Measurements from ENCODE around the gene KHNYN.

KHNYN gene

DNA sequence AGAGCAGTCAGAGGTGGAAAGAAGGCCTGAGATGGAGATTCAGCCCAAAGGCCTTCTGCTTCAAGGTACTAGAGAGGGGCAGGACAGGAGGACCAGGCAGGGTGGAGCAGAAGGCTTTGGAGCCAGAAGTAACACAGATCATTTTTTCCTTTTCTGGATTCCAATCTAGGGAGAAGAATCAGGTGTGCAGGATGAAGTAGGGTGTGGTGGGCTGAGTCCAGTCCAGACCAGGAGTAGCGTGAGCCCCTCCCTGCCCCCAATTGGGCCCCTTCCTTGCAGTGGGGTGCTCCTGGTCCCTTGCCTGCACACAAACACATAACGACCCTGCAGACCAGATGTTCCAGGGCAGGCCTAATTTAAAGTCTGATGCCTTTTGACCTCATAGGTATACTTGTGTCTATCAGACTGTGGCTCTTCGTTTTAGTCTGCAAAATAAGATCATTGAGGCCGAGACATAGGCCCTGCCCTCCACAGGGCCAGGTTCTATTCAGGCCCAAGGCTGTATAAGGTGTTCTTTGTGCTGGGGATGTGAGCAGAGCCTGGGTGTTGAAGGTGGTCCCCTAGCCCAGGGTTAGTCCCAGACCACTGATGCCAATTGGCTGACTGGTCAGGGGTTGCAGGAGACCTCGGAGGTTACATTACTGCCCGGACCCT lies 32.0 kb upstream of the KHNYN start:
- Histone ChIP-seq H3K27ac (ENCODE audit: low read length) (no peak overlapping the region), H3K36me3 (ENCODE audit: insufficient read depth, low read length) (no peaks in the 10 kb centered on the region), H3K4me2 (ENCODE audit: insufficient read depth, low read length) (no peak overlapping the region), H3K9ac (ENCODE audit: low read depth, low read length) (no peak overlapping the region), H3K9me3 (ENCODE audit: insufficient read depth, low read length, severe bottlenecking) (no peaks in the 10 kb centered on the region), H3K4me3 (ENCODE audit: low read depth in 1 of 2, low read length in 2 of 2) (no peak overlapping the region), H4K20me1 (ENCODE audit: insufficient read depth, low read length) (no peaks in the 10 kb centered on the region), H3K4me1 (ENCODE audit: insufficient read depth, low read length) (no peaks in the 10 kb centered on the region), H3K79me2 (ENCODE audit: insufficient read depth, low read length) (no peaks in the 10 kb centered on the region), H2AFZ (ENCODE audit: low read depth, low read length) (no peak overlapping the region), H3K27me3 (ENCODE audit: insufficient read depth, low read length, poor library complexity) (peaks cover 49% of the 10 kb centered on the region)
- ATAC-seq (ENCODE audit: insufficient read depth, low read depth): no peak
- no peak for DNase-seq
- TF ChIP-seq EZH2 (IDR thresholded peaks at IDR 0.05; ENCODE audit: borderline replicate concordance, low read depth, low read length, severe bottlenecking): no peak

DNA sequence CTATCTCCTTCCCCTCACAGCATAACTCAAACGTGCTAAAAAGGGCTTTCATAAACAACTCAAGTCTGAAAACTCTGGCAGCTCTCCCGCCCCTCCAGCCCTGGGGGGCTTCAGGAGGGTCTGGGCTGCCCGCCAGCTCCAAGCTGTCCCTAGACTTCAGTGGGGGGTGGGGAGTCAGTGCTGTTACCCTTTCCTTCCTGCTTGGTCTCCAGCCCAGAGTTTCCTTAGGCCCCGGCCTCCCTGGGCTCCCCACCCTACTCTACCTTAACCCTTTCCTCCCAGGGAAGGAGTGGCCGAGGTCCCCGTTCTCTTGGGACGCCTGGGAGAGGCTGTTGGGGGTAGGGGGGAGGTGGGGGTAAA lies 31.5 kb upstream of the KHNYN start:
- H3K9ac ChIP-seq (ENCODE audit: low read depth, low read length): no peak overlapping the region
- no peaks in the 10 kb centered on the region for H3K79me2 ChIP-seq (ENCODE audit: insufficient read depth, low read length)
- DNase-seq (no peak), ATAC-seq (ENCODE audit: insufficient read depth, low read depth) (no peak)
- no peaks in the 10 kb centered on the region for H3K36me3 ChIP-seq (ENCODE audit: insufficient read depth, low read length)
- TF ChIP-seq, protein P1, sequence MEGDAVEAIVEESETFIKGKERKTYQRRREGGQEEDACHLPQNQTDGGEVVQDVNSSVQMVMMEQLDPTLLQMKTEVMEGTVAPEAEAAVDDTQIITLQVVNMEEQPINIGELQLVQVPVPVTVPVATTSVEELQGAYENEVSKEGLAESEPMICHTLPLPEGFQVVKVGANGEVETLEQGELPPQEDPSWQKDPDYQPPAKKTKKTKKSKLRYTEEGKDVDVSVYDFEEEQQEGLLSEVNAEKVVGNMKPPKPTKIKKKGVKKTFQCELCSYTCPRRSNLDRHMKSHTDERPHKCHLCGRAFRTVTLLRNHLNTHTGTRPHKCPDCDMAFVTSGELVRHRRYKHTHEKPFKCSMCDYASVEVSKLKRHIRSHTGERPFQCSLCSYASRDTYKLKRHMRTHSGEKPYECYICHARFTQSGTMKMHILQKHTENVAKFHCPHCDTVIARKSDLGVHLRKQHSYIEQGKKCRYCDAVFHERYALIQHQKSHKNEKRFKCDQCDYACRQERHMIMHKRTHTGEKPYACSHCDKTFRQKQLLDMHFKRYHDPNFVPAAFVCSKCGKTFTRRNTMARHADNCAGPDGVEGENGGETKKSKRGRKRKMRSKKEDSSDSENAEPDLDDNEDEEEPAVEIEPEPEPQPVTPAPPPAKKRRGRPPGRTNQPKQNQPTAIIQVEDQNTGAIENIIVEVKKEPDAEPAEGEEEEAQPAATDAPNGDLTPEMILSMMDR (IDR thresholded peaks at IDR 0.05; ENCODE audit: borderline replicate concordance, extremely low read depth, low read length, poor library complexity, severe bottlenecking): no peak
- TF ChIP-seq EZH2 (IDR thresholded peaks at IDR 0.05; ENCODE audit: borderline replicate concordance, low read depth, low read length, severe bottlenecking): no peak
- no peak overlapping the region for H3K4me2 ChIP-seq (ENCODE audit: insufficient read depth, low read length)
- no peaks in the 10 kb centered on the region for H3K9me3 ChIP-seq (ENCODE audit: insufficient read depth, low read length, severe bottlenecking)
- peaks cover 53% of the 10 kb centered on the region for H3K27me3 ChIP-seq (ENCODE audit: insufficient read depth, low read length, poor library complexity)
- H2AFZ ChIP-seq (ENCODE audit: low read depth, low read length): no peak overlapping the region
- H3K4me1 ChIP-seq (ENCODE audit: insufficient read depth, low read length): no peaks in the 10 kb centered on the region
- no peak overlapping the region for H3K4me3 ChIP-seq (ENCODE audit: low read depth in 1 of 2, low read length in 2 of 2)
- no peaks in the 10 kb centered on the region for H4K20me1 ChIP-seq (ENCODE audit: insufficient read depth, low read length)
- H3K27ac ChIP-seq (ENCODE audit: low read length): no peak overlapping the region

DNA sequence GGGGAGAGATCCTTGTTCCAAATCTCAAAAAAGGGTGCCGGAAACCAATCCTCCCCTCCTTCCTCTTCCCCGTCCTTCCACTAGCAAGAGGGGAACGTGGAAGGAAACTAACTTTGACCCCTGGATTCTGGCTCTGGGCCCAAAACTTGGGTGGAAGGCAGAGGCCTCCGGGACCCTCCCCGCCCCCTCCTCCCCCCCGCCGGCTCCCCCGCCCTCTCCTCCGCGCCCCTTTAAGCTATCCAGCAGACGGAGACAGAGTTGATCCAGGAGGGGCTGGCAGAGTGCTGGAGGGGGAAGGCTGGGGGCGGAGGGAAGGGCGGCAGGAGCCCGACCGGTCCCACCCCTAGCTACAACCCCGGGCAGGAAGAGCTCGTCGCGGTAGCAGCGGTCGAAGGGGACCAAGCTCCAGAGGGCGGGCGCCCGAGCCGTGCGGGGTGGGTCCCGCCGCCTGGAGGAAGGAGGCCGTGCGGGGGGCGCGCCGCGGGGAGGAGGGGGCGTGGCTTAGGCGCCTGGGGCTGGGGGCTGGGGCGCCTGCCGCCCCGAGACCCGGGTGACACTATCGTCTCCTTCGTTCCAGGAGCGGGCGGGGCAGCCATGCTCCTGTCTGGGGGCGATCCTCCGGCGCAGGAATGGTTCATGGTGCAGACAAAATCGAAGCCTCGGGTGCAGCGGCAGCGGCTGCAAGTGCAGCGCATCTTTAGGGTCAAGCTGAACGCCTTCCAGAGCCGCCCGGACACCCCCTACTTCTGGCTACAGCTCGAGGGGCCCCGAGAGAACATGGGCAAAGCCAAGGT lies 30.9 kb upstream of the KHNYN start, which contains the start of gene NYNRIN:
NYNRIN (plus strand) TSS at position 351 of the 794 bp plus-strand sequence; CDS start at position 595, 244 bp downstream.
- peak; percentile 25 for DNase-seq
- no peak within 1 kb of the TSS for H2AFZ ChIP-seq (ENCODE audit: low read depth, low read length)
- peaks cover 55% of the 10 kb centered on the region for H3K27me3 ChIP-seq (ENCODE audit: insufficient read depth, low read length, poor library complexity)

More for the DNA sequence above, 30.9 kb upstream of the KHNYN start, which contains the start of gene NYNRIN:
- no peak for TF ChIP-seq EZH2 (IDR thresholded peaks at IDR 0.05; ENCODE audit: borderline replicate concordance, low read depth, low read length, severe bottlenecking)
- TF ChIP-seq, protein P1 (IDR thresholded peaks at IDR 0.05; ENCODE audit: borderline replicate concordance, extremely low read depth, low read length, poor library complexity, severe bottlenecking): no peak
- ATAC-seq (ENCODE audit: insufficient read depth, low read depth): peak; percentile 77
- Histone ChIP-seq H4K20me1 (ENCODE audit: insufficient read depth, low read length) (no peaks in the 10 kb centered on the region), H3K4me3 (ENCODE audit: low read depth in 1 of 2, low read length in 2 of 2) (no peak within 1 kb of the TSS), H3K4me2 (ENCODE audit: insufficient read depth, low read length) (no peak within 1 kb of the TSS), H3K27ac (ENCODE audit: low read length) (no peak within 1 kb of the TSS), H3K79me2 (ENCODE audit: insufficient read depth, low read length) (no peaks in the 10 kb centered on the region), H3K4me1 (ENCODE audit: insufficient read depth, low read length) (no peaks in the 10 kb centered on the region), H3K9ac (ENCODE audit: low read depth, low read length) (no peak within 1 kb of the TSS), H3K36me3 (ENCODE audit: insufficient read depth, low read length) (no peaks in the 10 kb centered on the region), H3K9me3 (ENCODE audit: insufficient read depth, low read length, severe bottlenecking) (no peaks in the 10 kb centered on the region)
